Thymus (tissue), 11 donors: ENCODE measurements around the gene LCE3E. TPM values are rescaled to one million over a fixed set of nuclear protein-coding genes. Genes with fewer than 3 reads are reported as not detected.
A peak's percentile ranks its signal among the peaks of the same experiment; 100 is the strongest.
"Not testable (repeated sequence)": the region's sequence is repeated elsewhere in the genome, so short reads cannot be mapped to it uniquely, and the experiment has no call there.

Experiments used
- DNase-seq, 9 donors: peaks; one replicate each; pipeline ENCODE4 v3.0.0-alpha.2; 2013; ENCODE audit warnings: low spot score in 9 of 9, low read depth in 6 of 9, missing footprints in 1 of 9
- H3K27ac ChIP-seq, 2 donors: one replicate each; pipeline ENCODE4 v1.5.1; 2013; ENCODE audit warnings: control low read depth in 1 of 2, low read depth in 1 of 2, low read length in 1 of 2, mild to moderate bottlenecking in 1 of 2, moderate library complexity in 1 of 2
- H3K27me3 ChIP-seq, 2 donors: one replicate each; pipeline ENCODE4 v1.5.1; 2013; ENCODE audit warnings: low read length in 1 of 2; ENCODE audit not compliant: control insufficient read depth in 2 of 2, insufficient read depth in 1 of 2
- H3K36me3 ChIP-seq, 2 donors: one replicate each; pipeline ENCODE4 v1.5.1; 2013; ENCODE audit warnings: low read length in 1 of 2, mild to moderate bottlenecking in 1 of 2, moderate library complexity in 1 of 2; ENCODE audit not compliant: control insufficient read depth in 2 of 2, insufficient read depth in 2 of 2
- H3K4me1 ChIP-seq, 2 donors: one replicate each; pipeline ENCODE4 v1.5.1; 2013; ENCODE audit warnings: low read length in 2 of 2; ENCODE audit not compliant: control insufficient read depth in 2 of 2, insufficient read depth in 2 of 2
- H3K4me3 ChIP-seq, 2 donors: one replicate each; pipeline ENCODE4 v1.5.1; 2013; ENCODE audit warnings: low read length in 2 of 2, control low read depth in 1 of 2, mild to moderate bottlenecking in 1 of 2
- H3K9me3 ChIP-seq, 2 donors: one replicate each; pipeline ENCODE4 v1.5.1; 2013; ENCODE audit warnings: low read length in 1 of 2, mild to moderate bottlenecking in 1 of 2; ENCODE audit not compliant: control insufficient read depth in 2 of 2, insufficient read depth in 1 of 2
- WGBS: extraction: QIAGEN DNeasy Blood & Tissue Kit; methylation state at CpG from one replicate; pipeline ENCODE4 v1.1.7; 2013; 5-methylcytosine and 5-hydroxymethylcytosine counted together
- polyA plus RNA-seq: library from polyadenylated mRNA; stranded (reverse); fragments of 200-250 nt; gene quantifications from one replicate; pipeline ENCODE4 v1.2.3, GENCODE V29; 2013
- total RNA-seq: library from RNA; stranded (reverse); fragments of 120-200 nt; gene quantifications from one replicate; pipeline ENCODE4 v1.2.4, GENCODE V29; 2013
- donor health status: healthy.

Gene LCE3E
- total and polyA plus RNA-seq, 2 donors = 6.2 TPM; not detected in 1

GRCh38 chr1:152565535-152566215 lies 905 bp downstream of the LCE3E start:
- Histone ChIP-seq H3K27ac (no peak overlapping the region), H3K4me3 (no peak overlapping the region), H3K9me3 (no peaks in the 10 kb centered on the region), H3K4me1 (no peaks in the 10 kb centered on the region), H3K36me3 (no peaks in the 10 kb centered on the region), H3K27me3 (no peaks in the 10 kb centered on the region)
- WGBS = 90% methylated on average over 14 of the region's 14 CpGs
- DNase-seq = no peak

GRCh38 chr1:152565115-152565514 lies 1.5 kb downstream of the LCE3E start:
- no peak overlapping the region for H3K27ac ChIP-seq
- WGBS = 86% methylated on average over 2 of the region's 2 CpGs
- no peaks in the 10 kb centered on the region for H3K4me1 ChIP-seq
- DNase-seq = no peak
- no peaks in the 10 kb centered on the region for H3K36me3 ChIP-seq
- H3K9me3 ChIP-seq = no peaks in the 10 kb centered on the region
- no peaks in the 10 kb centered on the region for H3K27me3 ChIP-seq
- H3K4me3 ChIP-seq = no peak overlapping the region

DNA sequence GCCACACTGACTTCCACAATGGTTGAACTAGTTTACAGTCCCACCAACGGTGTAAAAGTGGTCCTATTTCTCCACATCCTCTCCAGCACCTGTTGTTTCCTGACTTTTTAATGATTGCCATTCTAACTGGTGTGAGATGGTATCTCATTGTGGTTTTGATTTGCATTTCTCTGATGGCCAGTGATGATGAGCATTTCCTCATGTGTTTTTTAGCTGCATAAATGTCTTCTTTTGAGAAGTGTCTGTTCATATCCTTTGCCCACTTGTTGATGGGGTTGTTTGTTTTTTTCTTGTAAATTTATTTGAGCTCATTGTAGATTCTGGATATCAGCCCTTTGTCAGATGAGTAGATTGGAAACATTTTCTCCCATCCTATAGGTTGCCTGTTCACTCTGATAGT lies 18.2 kb downstream of the LCE3E start:
- 67% methylated on average over 1 of the region's 1 CpG for WGBS
- not testable (repeated sequence) for H3K4me1 ChIP-seq, H3K4me3 ChIP-seq, H3K27ac ChIP-seq, H3K9me3 ChIP-seq, H3K27me3 ChIP-seq, DNase-seq, H3K36me3 ChIP-seq

GRCh38 chr1:152546704-152547103 lies 19.9 kb downstream of the LCE3E start:
- Histone ChIP-seq H3K27ac (no peak overlapping the region), H3K9me3 (no peaks in the 10 kb centered on the region), H3K4me3 (no peak overlapping the region), H3K36me3 (no peaks in the 10 kb centered on the region), H3K27me3 (no peaks in the 10 kb centered on the region), H3K4me1 (no peaks in the 10 kb centered on the region)
- WGBS = 13% methylated on average over 1 of the region's 1 CpG
- no peak for DNase-seq

DNA sequence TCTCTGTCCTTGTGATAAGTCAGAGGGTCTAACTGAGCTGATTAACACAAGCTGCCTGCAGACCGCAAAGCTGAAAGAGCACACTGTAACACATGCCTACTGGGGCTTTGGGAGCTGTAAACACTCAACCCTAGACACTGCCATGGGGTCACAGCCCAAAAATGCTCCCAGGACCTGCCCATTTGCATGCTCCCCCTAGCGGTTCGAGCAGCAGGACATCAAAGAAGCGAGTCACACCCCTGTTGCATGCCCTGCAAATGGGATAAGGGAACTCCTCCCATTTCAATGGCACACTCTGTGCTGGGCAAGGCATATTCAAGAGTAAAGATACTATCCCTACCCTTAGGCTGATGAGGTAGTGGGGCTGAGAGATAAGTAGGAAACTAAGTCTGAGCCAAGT lies 22.8 kb downstream of the LCE3E start:
- no peak overlapping the region for H3K27ac ChIP-seq
- 64% methylated on average over 4 of the region's 4 CpGs for WGBS
- no peaks in the 10 kb centered on the region for H3K4me1 ChIP-seq
- no peaks in the 10 kb centered on the region for H3K9me3 ChIP-seq
- H3K36me3 ChIP-seq = no peaks in the 10 kb centered on the region
- DNase-seq = no peak
- no peaks in the 10 kb centered on the region for H3K27me3 ChIP-seq
- no peak overlapping the region for H3K4me3 ChIP-seq

- H3K4me1 ChIP-seq = no peaks in the 10 kb centered on the region
- no peak overlapping the region for H3K27ac ChIP-seq
- no peak for DNase-seq
- no peaks in the 10 kb centered on the region for H3K27me3 ChIP-seq
- 79% methylated on average over 2 of the region's 2 CpGs for WGBS
- no peaks in the 10 kb centered on the region for H3K36me3 ChIP-seq
- H3K9me3 ChIP-seq = no peaks in the 10 kb centered on the region
- H3K4me3 ChIP-seq = no peak overlapping the region
These were observed 26.7 kb downstream of the LCE3E start for GRCh38 chr1:152539901-152540300.

GRCh38 chr1:152537496-152537895 lies 29.1 kb downstream of the LCE3E start:
- no peak overlapping the region for H3K4me3 ChIP-seq
- H3K4me1 ChIP-seq = no peaks in the 10 kb centered on the region
- no peak overlapping the region for H3K27ac ChIP-seq
- no peaks in the 10 kb centered on the region for H3K36me3 ChIP-seq
- no peak for DNase-seq
- 53% methylated on average over 4 of the region's 4 CpGs for WGBS
- H3K9me3 ChIP-seq = no peaks in the 10 kb centered on the region
- no peaks in the 10 kb centered on the region for H3K27me3 ChIP-seq

- 88% methylated on average over 3 of the region's 3 CpGs for WGBS
- DNase-seq = no peak
- no peaks in the 10 kb centered on the region for H3K4me1 ChIP-seq
- H3K27ac ChIP-seq = no peak overlapping the region
- no peaks in the 10 kb centered on the region for H3K36me3 ChIP-seq
- H3K4me3 ChIP-seq = no peak overlapping the region
- H3K27me3 ChIP-seq = no peaks in the 10 kb centered on the region
- no peaks in the 10 kb centered on the region for H3K9me3 ChIP-seq
These were observed 30.8 kb downstream of the LCE3E start for GRCh38 chr1:152535774-152536173.

- H3K9me3 ChIP-seq = no peaks in the 10 kb centered on the region
- WGBS = 25% methylated on average over 7 of the region's 7 CpGs
- H3K27me3 ChIP-seq = no peaks in the 10 kb centered on the region
- H3K27ac ChIP-seq = no peak overlapping the region
- H3K36me3 ChIP-seq = no peaks in the 10 kb centered on the region
- peak in 4 of 9 donors; percentile 4 to 15 (median 8) for DNase-seq
- no peaks in the 10 kb centered on the region for H3K4me1 ChIP-seq
- H3K4me3 ChIP-seq = no peak overlapping the region
These were observed 33.1 kb downstream of the LCE3E start for GRCh38 chr1:152533327-152533938.
